Stomach (tissue), 9 donors: Measurements from ENCODE around the gene UQCRC1. TPM values are rescaled to one million over a fixed set of nuclear protein-coding genes. Genes with fewer than 3 reads are reported as not detected.

Experiments
- DNase-seq, 2 donors: peaks; one replicate each; pipeline versions ENCODE4 v3.0.0 to v3.0.0-alpha.2; 2013 to 2019
- H3K27ac ChIP-seq, 5 donors: fragments of 200-600 bp in 4 of 5; sonication (generic) in 4 of 5; one replicate each; pipeline ENCODE4 v1.5.1; 2013 to 2019; ENCODE audit warnings: mild to moderate bottlenecking in 1 of 5, moderate library complexity in 1 of 5
- H3K27me3 ChIP-seq, 3 donors: fragments of 200-600 bp; sonication (generic); one replicate each; pipeline ENCODE4 v1.5.1; 2017 to 2019; ENCODE audit warnings: mixed run types in 1 of 3
- H3K36me3 ChIP-seq, 4 donors: fragments of 200-600 bp; sonication (generic); 1 replicate in 3 of 4; 2 replicates in 1 of 4; pipeline ENCODE4 v1.5.1; 2016 to 2019
- H3K4me1 ChIP-seq, 4 donors: fragments of 200-600 bp; sonication (generic); one replicate each; pipeline ENCODE4 v1.5.1; 2016 to 2019
- H3K4me3 ChIP-seq, 4 donors: fragments of 200-600 bp; sonication (generic) in 3 of 4; one replicate each; pipeline ENCODE4 v1.5.1; 2016 to 2019; ENCODE audit warnings: mild to moderate bottlenecking in 1 of 4
- H3K9me3 ChIP-seq, 4 donors: fragments of 200-600 bp; sonication (generic); one replicate each; pipeline ENCODE4 v1.5.1; 2016 to 2019
- CTCF ChIP-seq, 7 experiments: fragments of 450-650 bp in 4 of 7; fragments of 200-600 bp in 3 of 7; sonication (generic) in 3 of 7; IDR thresholded peaks; one replicate each; pipeline ENCODE4 v1.5.1; 2016 to 2019; ENCODE audit warnings: antibody characterized with exemption in 7 of 7, control low read depth in 2 of 7, mild to moderate bottlenecking in 1 of 7
- EP300 ChIP-seq: sonication (generic); formaldehyde crosslinking; IDR thresholded peaks from one replicate; pipeline ENCODE4 v1.6.1; 2017; ENCODE audit warnings: antibody characterized with exemption
- POLR2A ChIP-seq, 4 donors: fragments of 450-650 bp; IDR thresholded peaks; one replicate each; pipeline ENCODE4 v1.6.1; 2016; ENCODE audit warnings: antibody characterized with exemption in 4 of 4, control low read depth in 2 of 4, mild to moderate bottlenecking in 1 of 4, moderate library complexity in 1 of 4
- POLR2AphosphoS5 ChIP-seq, 3 donors: sonication (generic); formaldehyde crosslinking; IDR thresholded peaks; one replicate each; pipeline ENCODE4 v1.6.1; 2016; ENCODE audit warnings: antibody characterized with exemption in 3 of 3
- WGBS, 5 donors: extraction: QIAGEN DNeasy Blood & Tissue Kit in 3 of 5; methylation state at CpG; one replicate each; pipeline versions ENCODE4 v1.1.5 to v1.1.7; 2013 to 2018; 5-methylcytosine and 5-hydroxymethylcytosine counted together
- intact Hi-C: fragments of 100-400 bp; cut with DNase I; formaldehyde crosslinking; loops from one replicate; pipeline ENCODE4 v1.15.1; 2023; ENCODE audit warnings: low total_unique reads
- polyA plus RNA-seq, 3 donors: library from polyadenylated mRNA; stranded (reverse); fragments of 200-250 nt; gene quantifications; one replicate each; pipeline ENCODE4 v1.2.3, GENCODE V29; 2013
- total RNA-seq, 5 donors: library from RNA; depleted of rRNA; stranded (reverse); fragments of >200 nt; gene quantifications; one replicate each; pipeline versions ENCODE4 v1.1.0 to v1.2.3, GENCODE V29; 2014 to 2016
- donor health status: healthy with polysubstance abuse.
- donor health status: Bipolar disorder and iron deficiency.
- donor health status: healthy.

UQCRC1 gene
- total and polyA plus RNA-seq, 8 donors = 178 to 568 (median 277) TPM

GRCh38 chr3:48569808-48570450 lies 39.5 kb downstream of the UQCRC1 start:
- no peak for DNase-seq
- H3K4me1 ChIP-seq = peaks cover 0 to 6% (median 0%) of the 10 kb centered on the region in 4 donors
- no peak overlapping the region for H3K27ac ChIP-seq
- H3K36me3 ChIP-seq = no peaks in the 10 kb centered on the region
- H3K9me3 ChIP-seq = no peaks in the 10 kb centered on the region
- intact Hi-C loops = no loop called here
- TF ChIP-seq EP300 = no peak
- TF ChIP-seq POLR2AphosphoS5 (IDR thresholded peaks at IDR 0.05) = no peak
- TF ChIP-seq POLR2A (IDR thresholded peaks at IDR 0.05) = no peak
- TF ChIP-seq CTCF (IDR thresholded peaks at IDR 0.05) = no peak
- no peak overlapping the region for H3K4me3 ChIP-seq
- WGBS, 5 donors = 85 to 88% (median 86%) methylated on average over 17 to 18 of the region's 18 CpGs
- H3K27me3 ChIP-seq = no peaks in the 10 kb centered on the region

- H3K4me3 ChIP-seq = no peak overlapping the region
- intact Hi-C loops = no loop called here
- H3K9me3 ChIP-seq = no peaks in the 10 kb centered on the region
- H3K36me3 ChIP-seq = no peaks in the 10 kb centered on the region
- TF ChIP-seq EP300 = no peak
- TF ChIP-seq POLR2A (IDR thresholded peaks at IDR 0.05) = no peak
- no peak for TF ChIP-seq CTCF (IDR thresholded peaks at IDR 0.05)
- TF ChIP-seq POLR2AphosphoS5 (IDR thresholded peaks at IDR 0.05) = no peak
- H3K27ac ChIP-seq = no peak overlapping the region
- no peaks in the 10 kb centered on the region for H3K27me3 ChIP-seq
- no peak for DNase-seq
- WGBS, 5 donors = 81 to 91% (median 90%) methylated on average over 7 to 10 of the region's 10 CpGs
- peaks cover 0 to 6% (median 0%) of the 10 kb centered on the region in 4 donors for H3K4me1 ChIP-seq
Measured at GRCh38 chr3:48569400-48569799, 40.0 kb downstream of the UQCRC1 start.

GRCh38 chr3:48568476-48568875 lies 41.0 kb downstream of the UQCRC1 start:
- intact Hi-C loops = no loop called here
- no peak for TF ChIP-seq CTCF (IDR thresholded peaks at IDR 0.05)
- no peak for TF ChIP-seq POLR2AphosphoS5 (IDR thresholded peaks at IDR 0.05)
- TF ChIP-seq EP300 = no peak
- TF ChIP-seq POLR2A (IDR thresholded peaks at IDR 0.05) = no peak
- no peak for DNase-seq
- H3K9me3 ChIP-seq = no peaks in the 10 kb centered on the region
- no peak overlapping the region for H3K4me3 ChIP-seq
- H3K4me1 ChIP-seq = peaks cover 0 to 11% (median 0%) of the 10 kb centered on the region in 4 donors
- WGBS, 5 donors = 92 to 100% (median 92%) methylated on average over 2 to 7 of the region's 7 CpGs
- no peaks in the 10 kb centered on the region for H3K27me3 ChIP-seq
- H3K36me3 ChIP-seq = no peaks in the 10 kb centered on the region
- no peak overlapping the region for H3K27ac ChIP-seq

- Histone ChIP-seq H3K4me1 (peaks cover 0 to 14% (median 0%) of the 10 kb centered on the region in 4 donors), H3K4me3 (no peak overlapping the region), H3K36me3 (no peaks in the 10 kb centered on the region), H3K27ac (no peak overlapping the region), H3K9me3 (no peaks in the 10 kb centered on the region), H3K27me3 (no peaks in the 10 kb centered on the region)
- intact Hi-C loops = no loop called here
- 77 to 87% (median 80%) methylated on average over 10 to 11 of the region's 11 CpGs for WGBS, 5 donors
- DNase-seq = no peak
- TF ChIP-seq POLR2AphosphoS5 (IDR thresholded peaks at IDR 0.05) (no peak), EP300 (no peak), CTCF (IDR thresholded peaks at IDR 0.05) (no peak), POLR2A (IDR thresholded peaks at IDR 0.05) (no peak)
Measured at GRCh38 chr3:48567500-48567899, 41.9 kb downstream of the UQCRC1 start.
